ENCODE results near the gene CFAP410.

The CFAP410 gene

GRCh38 chr21:44338971-44339910 lies at the start of gene CFAP410:
Gene CFAP410, minus strand, starts transcription at chr21:44339390. Its CDS starts 196 bp downstream, at chr21:44339194.
- peak; percentile 92 for DNase-seq

- DNase-seq = no peak
Measured at GRCh38 chr21:44384968-44385367, 45.8 kb upstream of the CFAP410 start.

- DNase-seq = no peak
Measured at GRCh38 chr21:44383216-44383615, 44.0 kb upstream of the CFAP410 start.

GRCh38 chr21:44382536-44382935 lies 43.3 kb upstream of the CFAP410 start:
- no peak for DNase-seq

- no peak for DNase-seq
Measured at GRCh38 chr21:44381874-44382273, 42.7 kb upstream of the CFAP410 start.

GRCh38 chr21:44380876-44381275 lies 41.7 kb upstream of the CFAP410 start:
- no peak for DNase-seq

GRCh38 chr21:44379991-44380865 lies 41.0 kb upstream of the CFAP410 start:
- no peak for DNase-seq

GRCh38 chr21:44379515-44379848 lies 40.3 kb upstream of the CFAP410 start:
- DNase-seq = no peak

- no peak for DNase-seq
Measured at GRCh38 chr21:44378646-44379514, 39.7 kb upstream of the CFAP410 start.

GRCh38 chr21:44377922-44378645 lies 38.9 kb upstream of the CFAP410 start:
- no peak for DNase-seq

- DNase-seq = no peak
Measured at GRCh38 chr21:44377201-44377921, 38.2 kb upstream of the CFAP410 start.

- DNase-seq = no peak
Measured at GRCh38 chr21:44376606-44377005, 37.4 kb upstream of the CFAP410 start.

GRCh38 chr21:44375761-44376241 lies 36.6 kb upstream of the CFAP410 start:
- no peak for DNase-seq

GRCh38 chr21:44375281-44375651 lies 36.1 kb upstream of the CFAP410 start:
- no peak for DNase-seq

- no peak for DNase-seq
Measured at GRCh38 chr21:44374601-44375280, 35.6 kb upstream of the CFAP410 start.

GRCh38 chr21:44372616-44373015 lies 33.4 kb upstream of the CFAP410 start:
- DNase-seq = no peak

- DNase-seq = no peak
Measured at GRCh38 chr21:44371596-44371995, 32.4 kb upstream of the CFAP410 start.

GRCh38 chr21:44370786-44371410 lies 31.7 kb upstream of the CFAP410 start:
- DNase-seq = no peak

- DNase-seq = no peak
Measured at GRCh38 chr21:44370027-44370735, 31.0 kb upstream of the CFAP410 start.
